CD14-positive monocyte (primary cell): Measurements from ENCODE around the gene FXR2. TPM values are rescaled to one million over a fixed set of nuclear protein-coding genes. Genes with fewer than 3 reads are reported as not detected.

Source experiments
- DNase-seq, 3 donors: peaks; one replicate each; pipeline ENCODE4 v3.0.0-alpha.2; 2011 to 2022
- H2AFZ ChIP-seq: 2 replicates; pipeline ENCODE4 v1.6.0; 2012; ENCODE audit warnings: mild to moderate bottlenecking, low read depth, low read length, inconsistent platforms; ENCODE audit not compliant: insufficient read depth, poor library complexity, severe bottlenecking
- H3K27ac ChIP-seq, 2 donors: 1 replicate in 1 of 2; 2 replicates in 1 of 2; pipeline ENCODE4 v1.5.1; 2012 to 2013; ENCODE audit warnings: low read length in 2 of 2, control low read depth in 1 of 2, inconsistent platforms in 1 of 2, low read depth in 1 of 2, mild to moderate bottlenecking in 1 of 2
- H3K27me3 ChIP-seq, 2 donors: one replicate each; pipeline versions ENCODE4 v1.6.0 to v1.6.1; 2011 to 2013; ENCODE audit warnings: low read length in 2 of 2; ENCODE audit not compliant: control insufficient read depth in 2 of 2, insufficient read depth in 2 of 2
- H3K36me3 ChIP-seq, 2 donors: replicated peaks in 1 of 2; 1 replicate in 1 of 2; 2 replicates in 1 of 2; pipeline versions ENCODE4 v1.5.1 to v1.6.1; 2012 to 2013; ENCODE audit warnings: low read length in 2 of 2, control low read depth in 1 of 2, inconsistent platforms in 1 of 2, mild to moderate bottlenecking in 1 of 2; ENCODE audit not compliant: insufficient read depth in 2 of 2, control insufficient read depth in 1 of 2
- H3K4me1 ChIP-seq, 2 donors: 1 replicate in 1 of 2; 2 replicates in 1 of 2; pipeline versions ENCODE4 v1.5.1 to v1.6.1; 2012 to 2013; ENCODE audit warnings: low read length in 2 of 2, control low read depth in 1 of 2, inconsistent platforms in 1 of 2, mild to moderate bottlenecking in 1 of 2, moderate library complexity in 1 of 2; ENCODE audit not compliant: insufficient read depth in 2 of 2, control insufficient read depth in 1 of 2
- H3K4me2 ChIP-seq: replicated peaks from 2 replicates; pipeline ENCODE3; 2012; ENCODE audit warnings: low read length, moderate library complexity, mild to moderate bottlenecking; ENCODE audit not compliant: poor library complexity, severe bottlenecking; ENCODE audit errors: extremely low read depth
- H3K4me3 ChIP-seq, 3 experiments: fragments of 200-600 bp in 1 of 3; sonication (generic) in 1 of 3; replicated peaks in 1 of 3; 1 replicate in 2 of 3; 2 replicates in 1 of 3; pipeline ENCODE4 v1.5.1; 2011 to 2013; ENCODE audit warnings: low read length in 3 of 3, mild to moderate bottlenecking in 3 of 3, control low read depth in 2 of 3, low read depth in 2 of 3, inconsistent platforms in 1 of 3, moderate library complexity in 1 of 3
- H3K79me2 ChIP-seq: 2 replicates; pipeline ENCODE4 v1.6.0; 2012; ENCODE audit warnings: mild to moderate bottlenecking, control low read depth, inconsistent platforms, low read length, moderate library complexity; ENCODE audit not compliant: insufficient read depth
- H3K9ac ChIP-seq: 2 replicates; pipeline ENCODE4 v1.6.0; 2017; ENCODE audit warnings: low read length, mild to moderate bottlenecking; ENCODE audit not compliant: insufficient read depth, poor library complexity, severe bottlenecking
- H3K9me3 ChIP-seq, 2 donors: replicated peaks in 1 of 2; 1 replicate in 1 of 2; 2 replicates in 1 of 2; pipeline versions ENCODE4 v1.5.1 to v1.6.1; 2012 to 2013; ENCODE audit warnings: low read length in 2 of 2, control low read depth in 1 of 2; ENCODE audit not compliant: control insufficient read depth in 1 of 2, insufficient read depth in 1 of 2
- H4K20me1 ChIP-seq: 2 replicates; pipeline ENCODE4 v1.6.0; 2012; ENCODE audit warnings: mild to moderate bottlenecking, low read length, control low read depth, moderate library complexity; ENCODE audit not compliant: insufficient read depth
- H3K27ac Mint-ChIP-seq, 7 donors: one replicate each; pipeline ENCODE4 v1.8.0; 2020; ENCODE audit warnings: mild to moderate bottlenecking in 7 of 7, mixed read lengths in 7 of 7, moderate library complexity in 6 of 7, inconsistent platforms in 2 of 7
- H3K27me3 Mint-ChIP-seq, 3 donors: one replicate each; pipeline ENCODE4 v1.8.0; 2021 to 2022; ENCODE audit warnings: low read depth in 3 of 3, mild to moderate bottlenecking in 3 of 3, mixed read lengths in 3 of 3, moderate library complexity in 3 of 3, inconsistent platforms in 1 of 3
- H3K36me3 Mint-ChIP-seq, 2 donors: one replicate each; pipeline ENCODE4 v1.8.0; 2020; ENCODE audit warnings: mixed read lengths in 2 of 2, inconsistent platforms in 1 of 2, mild to moderate bottlenecking in 1 of 2
- H3K4me1 Mint-ChIP-seq: one replicate; pipeline ENCODE4 v1.8.0; 2020; ENCODE audit warnings: mild to moderate bottlenecking, mixed read lengths
- H3K4me3 Mint-ChIP-seq, 2 donors: one replicate each; pipeline ENCODE4 v1.8.0; 2020; ENCODE audit warnings: mild to moderate bottlenecking in 2 of 2, mixed read lengths in 2 of 2, moderate library complexity in 1 of 2
- H3K9me3 Mint-ChIP-seq, 7 donors: one replicate each; pipeline ENCODE4 v1.8.0; 2020 to 2022; ENCODE audit warnings: mixed read lengths in 7 of 7, mild to moderate bottlenecking in 6 of 7, moderate library complexity in 6 of 7, inconsistent platforms in 2 of 7
- WGBS: methylation state at CpG from one replicate; pipeline ENCODE4 v1.1.5; 2013; ENCODE audit warnings: missing lambda C conversion rate; ENCODE audit not compliant: insufficient coverage; 5-methylcytosine and 5-hydroxymethylcytosine counted together
- intact Hi-C, 2 donors: fragments of 100-400 bp; cut with micrococcal nuclease; formaldehyde crosslinking; loops; one replicate each; pipeline versions ENCODE4 v1.15.0 to v1.15.1; 2023
- polyA plus RNA-seq, 3 donors: library from polyadenylated mRNA; depleted of rRNA in 1 of 3; unstranded in 2 of 3; stranded (reverse) in 1 of 3; fragments of 300-500 nt in 2 of 3; fragments of >200 nt in 1 of 3; fragmentation: Illumina TruSeq in 2 of 3; gene quantifications; 1 replicate in 2 of 3; 2 replicates in 1 of 3; pipeline ENCODE4 v1.2.3, GENCODE V29; 2012 to 2021
- TF ChIP-seq, protein P1 (sequence below): fragments of 200-600 bp; IDR thresholded peaks from one replicate; pipeline ENCODE4 v1.8.0; 2022; ENCODE audit warnings: antibody characterized with exemption, mild to moderate bottlenecking

The FXR2 gene
- polyA plus RNA-seq, 3 donors: 6.2 to 23.0 (median 9.2) TPM

DNA sequence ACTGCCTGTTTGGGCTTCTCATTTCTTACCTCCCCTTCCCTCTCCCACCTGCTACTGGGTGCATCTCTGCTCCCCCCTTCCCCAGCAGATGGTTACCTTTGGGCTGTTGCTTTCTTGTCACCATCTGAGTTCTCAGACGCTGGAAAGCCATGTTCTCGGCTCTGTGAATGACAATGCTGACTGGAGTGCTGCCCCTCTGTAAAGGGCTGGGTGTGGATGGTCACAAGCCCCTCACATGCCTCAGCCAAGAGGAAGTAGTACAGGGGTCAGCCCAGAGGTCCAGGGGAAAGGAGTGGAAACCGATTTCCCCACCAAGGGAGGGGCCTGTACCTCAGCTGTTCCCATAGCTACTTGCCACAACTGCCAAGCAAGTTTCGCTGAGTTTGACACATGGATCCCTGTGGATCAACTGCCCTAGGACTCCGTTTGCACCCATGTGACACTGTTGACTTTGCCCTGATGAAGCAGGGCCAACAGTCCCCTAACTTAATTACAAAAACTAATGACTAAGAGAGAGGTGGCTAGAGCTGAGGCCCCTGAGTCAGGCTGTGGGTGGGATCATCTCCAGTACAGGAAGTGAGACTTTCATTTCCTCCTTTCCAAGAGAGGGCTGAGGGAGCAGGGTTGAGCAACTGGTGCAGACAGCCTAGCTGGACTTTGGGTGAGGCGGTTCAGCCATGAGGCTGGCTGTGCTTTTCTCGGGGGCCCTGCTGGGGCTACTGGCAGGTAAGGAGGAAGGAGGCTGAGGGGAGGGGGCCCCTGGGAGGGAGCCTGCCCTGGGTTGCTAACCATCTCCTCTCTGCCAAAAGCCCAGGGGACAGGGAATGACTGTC lies 35.5 kb downstream of the FXR2 start, which contains the start of gene CD68:
CD68 (plus strand) TSS at position 638 of the 833 bp plus-strand sequence; CDS start at position 678, 40 bp downstream.
- H3K4me2 ChIP-seq: peak within 1 kb of the TSS; percentile 99
- peaks cover 71 to 78% of the 10 kb centered on the region in 2 donors for H3K36me3 Mint-ChIP-seq

More for the DNA sequence above, 35.5 kb downstream of the FXR2 start, which contains the start of gene CD68:
- H3K27ac ChIP-seq: peak within 1 kb of the TSS; percentile 99
- no peaks in the 10 kb centered on the region for H3K27me3 ChIP-seq
- H2AFZ ChIP-seq: no peak within 1 kb of the TSS
- WGBS: 0% methylated on average over 6 of the region's 7 CpGs
- H3K79me2 ChIP-seq: peaks cover 84% of the 10 kb centered on the region
- peak within 1 kb of the TSS; percentile 82 to 98 (median 91) for H3K4me3 ChIP-seq
- H3K4me1 Mint-ChIP-seq: peaks cover 80% of the 10 kb centered on the region
- no peaks in the 10 kb centered on the region for H3K9me3 ChIP-seq
- peak; percentile 98 to 99 (median 98) for DNase-seq
- intact Hi-C loops: loop anchor here (2.0 to 10.0 kb wide), 3 partner anchors 108 to 263 kb away; partner anchors contain the start of genes NEURL4 (in 1 of the 2) and TP53 (in 1 of the 2)
- H3K36me3 ChIP-seq: peaks cover 46 to 47% of the 10 kb centered on the region in 2 donors
- H3K4me3 Mint-ChIP-seq: peak within 1 kb of the TSS; percentile 98 to 99
- H3K27ac Mint-ChIP-seq: peak within 1 kb of the TSS; percentile 98 to 100 (median 100)
- H3K4me1 ChIP-seq: peaks cover 81 to 91% of the 10 kb centered on the region in 2 donors
- peaks cover 85% of the 10 kb centered on the region for H4K20me1 ChIP-seq
- peaks cover 0 to 11% (median 0%) of the 10 kb centered on the region in 3 donors for H3K27me3 Mint-ChIP-seq
- peaks cover 0 to 3% (median 0%) of the 10 kb centered on the region in 7 donors for H3K9me3 Mint-ChIP-seq
- peak within 1 kb of the TSS; percentile 97 for H3K9ac ChIP-seq
- TF ChIP-seq, protein P1, sequence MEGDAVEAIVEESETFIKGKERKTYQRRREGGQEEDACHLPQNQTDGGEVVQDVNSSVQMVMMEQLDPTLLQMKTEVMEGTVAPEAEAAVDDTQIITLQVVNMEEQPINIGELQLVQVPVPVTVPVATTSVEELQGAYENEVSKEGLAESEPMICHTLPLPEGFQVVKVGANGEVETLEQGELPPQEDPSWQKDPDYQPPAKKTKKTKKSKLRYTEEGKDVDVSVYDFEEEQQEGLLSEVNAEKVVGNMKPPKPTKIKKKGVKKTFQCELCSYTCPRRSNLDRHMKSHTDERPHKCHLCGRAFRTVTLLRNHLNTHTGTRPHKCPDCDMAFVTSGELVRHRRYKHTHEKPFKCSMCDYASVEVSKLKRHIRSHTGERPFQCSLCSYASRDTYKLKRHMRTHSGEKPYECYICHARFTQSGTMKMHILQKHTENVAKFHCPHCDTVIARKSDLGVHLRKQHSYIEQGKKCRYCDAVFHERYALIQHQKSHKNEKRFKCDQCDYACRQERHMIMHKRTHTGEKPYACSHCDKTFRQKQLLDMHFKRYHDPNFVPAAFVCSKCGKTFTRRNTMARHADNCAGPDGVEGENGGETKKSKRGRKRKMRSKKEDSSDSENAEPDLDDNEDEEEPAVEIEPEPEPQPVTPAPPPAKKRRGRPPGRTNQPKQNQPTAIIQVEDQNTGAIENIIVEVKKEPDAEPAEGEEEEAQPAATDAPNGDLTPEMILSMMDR: no peak
